Measurements from ENCODE around the gene ALDH6A1. TPM values are rescaled to one million over a fixed set of nuclear protein-coding genes. Genes with fewer than 3 reads are reported as not detected.

ALDH6A1 gene
- total and polyA plus RNA-seq, 2 of the 13 experiments (the other 11 are each of a cell fraction or from before 2014, with no cell fraction given): 26.9 to 49.9 TPM

GRCh38 chr14:74080820-74081460 lies 3.3 kb downstream of the ALDH6A1 start (continued):
- no peak for TF ChIP-seq RERE (CRISPR knock-in tag; IDR thresholded peaks at IDR 0.05; ENCODE audit: low read depth)

GRCh38 chr14:74077401-74077800 lies 6.9 kb downstream of the ALDH6A1 start:
- ATAC-seq (no peak), DNase-seq (ENCODE audit: low spot score) (no peak), FAIRE-seq (no peak)
- peaks cover 22% of the 10 kb centered on the region for H3K4me1 ChIP-seq (ENCODE audit: insufficient read depth, low read length)
- no peaks in the 10 kb centered on the region for H3K79me2 ChIP-seq (ENCODE audit: insufficient read depth, low read length)
- POLR2A ChIA-PET: interaction anchor here (0.6 kb wide), 1 partner anchor 43 kb away, joined by 3 read pairs; no protein-coding TSS in a partner anchor
- intact Hi-C loops (cut with micrococcal nuclease; ENCODE audit: unreplicated experiment): no loop called here
- H3K9ac ChIP-seq (ENCODE audit: insufficient read depth, low read depth, low read length): no peak overlapping the region
- no peak overlapping the region for H3K4me3 ChIP-seq (replicated peaks in 1 of 3; ENCODE audit: insufficient read depth in 1 of 3, low read depth in 2 of 3, low read length in 3 of 3)
- no peaks in the 10 kb centered on the region for H3K9me3 ChIP-seq (ENCODE audit: low read length)
- no peaks in the 10 kb centered on the region for H3K27me3 ChIP-seq (ENCODE audit: control insufficient read depth in 1 of 2, insufficient read depth in 2 of 2, low read length in 2 of 2)
- CTCF ChIA-PET (ENCODE audit: low intra/inter-chr PET ratio, low total read pairs): no interaction called here
- H4K20me1 ChIP-seq (ENCODE audit: insufficient read depth, low read length): no peaks in the 10 kb centered on the region
- H3K27ac ChIP-seq (ENCODE audit: extremely low read length, insufficient read depth, low read length): no peak overlapping the region
- no peak overlapping the region for H3K4me2 ChIP-seq (ENCODE audit: low read depth, low read length)
- in situ Hi-C loops (cut with HindIII; ENCODE audit: extremely low pct_ligation_motif_present, low pct_unique_long_range_greater_than_20kb): no loop called here
- 94% methylated on average over 1 of the region's 1 CpG for WGBS (ENCODE audit: low lambda C conversion rate)
- H3K36me3 ChIP-seq (replicated peaks in 1 of 2; ENCODE audit: control insufficient read depth in 1 of 2, insufficient read depth in 2 of 2, low read length in 2 of 2): peaks cover under 1 to 9% of the 10 kb centered on the region in 2 experiments; a peak in 1 of 5 replicates
- H2AFZ ChIP-seq (ENCODE audit: low read length): no peak overlapping the region
- BruUV-seq (replicated peaks): no TSS peak
- TF ChIP-seq, protein P1, sequence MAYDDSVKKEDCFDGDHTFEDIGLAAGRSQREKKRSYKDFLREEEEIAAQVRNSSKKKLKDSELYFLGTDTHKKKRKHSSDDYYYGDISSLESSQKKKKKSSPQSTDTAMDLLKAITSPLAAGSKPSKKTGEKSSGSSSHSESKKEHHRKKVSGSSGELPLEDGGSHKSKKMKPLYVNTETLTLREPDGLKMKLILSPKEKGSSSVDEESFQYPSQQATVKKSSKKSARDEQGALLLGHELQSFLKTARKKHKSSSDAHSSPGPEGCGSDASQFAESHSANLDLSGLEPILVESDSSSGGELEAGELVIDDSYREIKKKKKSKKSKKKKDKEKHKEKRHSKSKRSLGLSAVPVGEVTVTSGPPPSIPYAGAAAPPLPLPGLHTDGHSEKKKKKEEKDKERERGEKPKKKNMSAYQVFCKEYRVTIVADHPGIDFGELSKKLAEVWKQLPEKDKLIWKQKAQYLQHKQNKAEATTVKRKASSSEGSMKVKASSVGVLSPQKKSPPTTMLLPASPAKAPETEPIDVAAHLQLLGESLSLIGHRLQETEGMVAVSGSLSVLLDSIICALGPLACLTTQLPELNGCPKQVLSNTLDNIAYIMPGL (CRISPR knock-in tag; IDR thresholded peaks at IDR 0.05; ENCODE audit: borderline replicate concordance in 1 of 2, low read depth in 1 of 2): no peak
- no peak for TF ChIP-seq ZNF101 (CRISPR knock-in tag; IDR thresholded peaks at IDR 0.05; ENCODE audit: borderline replicate concordance, low read depth)
- no peak for TF ChIP-seq CTCF (CRISPR knock-in tag; IDR thresholded peaks at IDR 0.05)
- TF ChIP-seq GMEB2 (CRISPR knock-in tag; IDR thresholded peaks at IDR 0.05; ENCODE audit: low read depth): no peak
- no peak for TF ChIP-seq IRF2 (CRISPR knock-in tag; IDR thresholded peaks at IDR 0.05)
- no peak for TF ChIP-seq ZNF616 (CRISPR knock-in tag; IDR thresholded peaks at IDR 0.05; ENCODE audit: low read depth)
- no peak for TF ChIP-seq ZFP62 (CRISPR knock-in tag; IDR thresholded peaks at IDR 0.05)

Data from HepG2 (cell line).